Gastrocnemius medialis (tissue), 4 donors: ENCODE results near the gene YPEL2. TPM values are rescaled to one million over a fixed set of nuclear protein-coding genes. Genes with fewer than 3 reads are reported as not detected.
A peak's percentile ranks its signal among the peaks of the same experiment; 100 is the strongest.

Experiments used
- ATAC-seq, 2 donors: fragments of 150-250 bp; one replicate each; pipeline ENCODE4 v1.9.1; 2016
- DNase-seq, 2 donors: peaks; one replicate each; pipeline ENCODE4 v3.0.0-alpha.2; 2019
- H3K27ac ChIP-seq, 4 donors: fragments of 200-600 bp; sonication (generic); 1 replicate in 1 of 4; 2 replicates in 3 of 4; pipeline ENCODE4 v1.5.1; 2016 to 2018; ENCODE audit warnings: mild to moderate bottlenecking in 2 of 4, moderate library complexity in 1 of 4
- H3K27me3 ChIP-seq, 3 donors: fragments of 200-600 bp; sonication (generic) in 2 of 3; 1 replicate in 1 of 3; 2 replicates in 2 of 3; pipeline versions ENCODE4 v1.5.1 to v1.6.0; 2016 to 2019; ENCODE audit warnings: mild to moderate bottlenecking in 1 of 3, moderate library complexity in 1 of 3
- H3K36me3 ChIP-seq, 2 donors: fragments of 200-600 bp; sonication (generic) in 1 of 2; one replicate each; pipeline ENCODE4 v1.5.1; 2017 to 2018
- H3K4me1 ChIP-seq, 2 donors: fragments of 200-600 bp; sonication (generic) in 1 of 2; one replicate each; pipeline ENCODE4 v1.5.1; 2016 to 2017; ENCODE audit warnings: mild to moderate bottlenecking in 2 of 2
- H3K4me3 ChIP-seq, 4 donors: fragments of 200-600 bp; sonication (generic) in 3 of 4; 1 replicate in 1 of 4; 2 replicates in 3 of 4; pipeline ENCODE4 v1.5.1; 2016 to 2019; ENCODE audit warnings: mild to moderate bottlenecking in 2 of 4
- H3K9me3 ChIP-seq, 3 donors: fragments of 200-600 bp; sonication (generic) in 2 of 3; 1 replicate in 1 of 3; 2 replicates in 2 of 3; pipeline ENCODE4 v1.5.1; 2016 to 2019
- CTCF ChIP-seq, 5 experiments: fragments of 450-650 bp in 3 of 5; fragments of 200-600 bp in 2 of 5; sonication (generic) in 2 of 5; IDR thresholded peaks in 4 of 5; conservative IDR thresholded peaks in 1 of 5; 1 replicate in 4 of 5; 2 replicates in 1 of 5; pipeline ENCODE4 v1.5.1; 2016 to 2019; ENCODE audit warnings: antibody characterized with exemption in 5 of 5, mild to moderate bottlenecking in 3 of 5, moderate library complexity in 3 of 5
- POLR2A ChIP-seq, 2 donors: fragments of 450-650 bp; IDR thresholded peaks; one replicate each; pipeline ENCODE4 v1.6.1; 2017; ENCODE audit warnings: antibody characterized with exemption in 2 of 2, mild to moderate bottlenecking in 2 of 2, moderate library complexity in 2 of 2
- in situ Hi-C, 4 donors: fragments of 200-750 bp; cut with MboI; loops; one replicate each; pipeline versions ENCODE4 v1.15.0 to v1.8.0; 2017; ENCODE audit warnings: low sequenced_read_pairs in 4 of 4
- intact Hi-C: fragments of 100-400 bp; cut with DNase I; formaldehyde crosslinking; loops from one replicate; pipeline ENCODE4 v1.15.1; 2023; ENCODE audit warnings: low total_unique reads
- total RNA-seq, 4 donors: library from RNA; depleted of rRNA; stranded (reverse); fragments of >200 nt; gene quantifications; one replicate each; pipeline versions ENCODE4 v1.1.0 to v1.2.3, GENCODE V29; 2016

Gene YPEL2
- total RNA-seq, 4 donors from 2014 or later: 18.9 to 27.4 (median 22.2) TPM

DNA sequence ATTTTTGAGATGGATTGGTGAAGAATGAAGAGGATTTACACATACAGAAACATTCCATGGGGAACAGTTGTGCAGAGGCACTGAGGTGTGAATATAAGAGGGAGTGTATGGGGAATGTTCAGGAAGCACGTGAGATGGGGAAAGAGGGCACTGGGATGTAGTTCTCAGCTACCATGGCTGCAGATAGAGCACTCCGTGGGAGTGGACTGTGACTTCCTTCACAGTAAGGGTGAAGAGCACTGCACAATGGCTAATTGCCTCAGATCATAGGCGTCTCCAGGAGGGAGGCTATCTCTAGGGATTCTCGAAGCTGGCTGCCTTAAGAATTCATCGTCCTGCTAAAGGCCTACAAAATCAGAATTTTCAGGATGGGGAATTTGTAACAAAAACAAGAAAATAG is 7.0 kb downstream of the YPEL2 start:
- intact Hi-C loops (no loop called here), in situ Hi-C loops (no loop called here)
- peak overlapping the region; percentile 96 to 98 (median 96) for H3K27ac ChIP-seq

DNA sequence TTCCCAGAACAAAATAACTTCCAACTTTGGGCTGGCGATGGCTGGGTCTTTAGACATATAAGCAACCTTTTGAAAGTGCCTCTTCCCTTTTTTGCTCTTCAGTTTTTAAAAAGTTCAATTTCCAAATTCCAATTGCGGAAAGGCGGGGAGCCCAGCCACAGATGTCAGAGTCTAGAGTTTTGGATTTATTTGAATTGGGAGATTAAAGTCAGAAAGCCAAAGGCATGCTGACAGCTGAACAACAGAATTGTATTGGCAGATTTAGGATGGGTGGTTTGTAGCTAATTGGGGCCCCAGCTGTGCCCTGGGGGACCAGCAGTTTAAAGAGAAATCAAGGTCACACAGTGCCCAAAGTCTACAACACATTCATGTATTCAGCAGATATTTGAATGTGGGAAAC is 10.5 kb downstream of the YPEL2 start:
- DNase-seq (no peak), ATAC-seq (no peak)
- TF ChIP-seq CTCF (IDR thresholded peaks at IDR 0.05 in 4 of 5, conservative IDR thresholded peaks at IDR 0.05 in 1 of 5) (no peak), POLR2A (IDR thresholded peaks at IDR 0.05) (no peak)
- in situ Hi-C loops: no loop called here
- H3K27me3 ChIP-seq: no peaks in the 10 kb centered on the region
- peaks cover 83 to 94% of the 10 kb centered on the region in 2 donors for H3K4me1 ChIP-seq
- no peaks in the 10 kb centered on the region for H3K9me3 ChIP-seq
- H3K4me3 ChIP-seq: no peak overlapping the region
- no peaks in the 10 kb centered on the region for H3K36me3 ChIP-seq
- peak overlapping the region; percentile 37 to 97 (median 85) for H3K27ac ChIP-seq
- intact Hi-C loops: no loop called here

More for the DNA sequence above, 7.0 kb downstream of the YPEL2 start:
- H3K4me3 ChIP-seq: no peak overlapping the region
- no peaks in the 10 kb centered on the region for H3K36me3 ChIP-seq
- no peak for TF ChIP-seq CTCF (IDR thresholded peaks at IDR 0.05 in 4 of 5, conservative IDR thresholded peaks at IDR 0.05 in 1 of 5)
- no peak for TF ChIP-seq POLR2A (IDR thresholded peaks at IDR 0.05)
- peaks cover 94 to 97% of the 10 kb centered on the region in 2 donors for H3K4me1 ChIP-seq
- DNase-seq (no peak), ATAC-seq (no peak)
- no peaks in the 10 kb centered on the region for H3K9me3 ChIP-seq
- no peaks in the 10 kb centered on the region for H3K27me3 ChIP-seq

- H3K27ac ChIP-seq: peak overlapping the region; percentile 37 to 97 (median 85)
- peaks cover 79 to 95% of the 10 kb centered on the region in 2 donors for H3K4me1 ChIP-seq
- peak in 1 of 2 donors; percentile 14 for ATAC-seq
These were observed 11.3 kb downstream of the YPEL2 start for GRCh38 chr17:59342681-59343131.

DNA sequence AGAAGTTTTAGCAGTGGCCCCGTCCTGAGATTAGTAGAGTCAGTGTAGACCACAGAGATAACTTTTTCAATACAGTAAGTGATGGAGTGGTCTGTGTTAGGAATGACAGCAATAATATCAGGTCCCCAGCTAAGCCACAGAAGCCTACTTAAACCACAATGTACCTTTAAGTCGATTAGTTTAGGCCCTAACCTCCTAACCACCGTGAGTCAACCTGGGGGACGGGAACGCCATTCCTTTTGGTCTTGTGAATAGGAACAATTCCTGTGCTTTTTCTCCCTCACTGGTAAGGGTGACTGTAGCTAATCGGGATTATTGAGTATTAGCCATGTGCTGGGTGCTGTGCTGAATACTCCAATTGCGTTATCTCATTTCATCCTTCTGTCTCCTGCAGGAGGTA is 14.0 kb downstream of the YPEL2 start:
- Histone ChIP-seq H3K4me3 (no peak overlapping the region), H3K4me1 (peaks cover 72 to 89% of the 10 kb centered on the region in 2 donors), H3K27ac (peak overlapping the region; percentile 9 to 97 (median 58)), H3K27me3 (no peaks in the 10 kb centered on the region), H3K36me3 (no peaks in the 10 kb centered on the region), H3K9me3 (no peaks in the 10 kb centered on the region)
- DNase-seq: no peak
- intact Hi-C loops (no loop called here), in situ Hi-C loops (no loop called here)
- ATAC-seq: no peak
- TF ChIP-seq CTCF (IDR thresholded peaks at IDR 0.05 in 4 of 5, conservative IDR thresholded peaks at IDR 0.05 in 1 of 5) (no peak), POLR2A (IDR thresholded peaks at IDR 0.05) (no peak)

More at GRCh38 chr17:59342681-59343131, 11.3 kb downstream of the YPEL2 start:
- Histone ChIP-seq H3K4me3 (no peak overlapping the region), H3K9me3 (no peaks in the 10 kb centered on the region), H3K36me3 (no peaks in the 10 kb centered on the region), H3K27me3 (no peaks in the 10 kb centered on the region)
- no peak for TF ChIP-seq CTCF (IDR thresholded peaks at IDR 0.05 in 4 of 5, conservative IDR thresholded peaks at IDR 0.05 in 1 of 5)
- no peak for TF ChIP-seq POLR2A (IDR thresholded peaks at IDR 0.05)
- DNase-seq: no peak
- intact Hi-C loops: no loop called here
- in situ Hi-C loops: no loop called here

DNA sequence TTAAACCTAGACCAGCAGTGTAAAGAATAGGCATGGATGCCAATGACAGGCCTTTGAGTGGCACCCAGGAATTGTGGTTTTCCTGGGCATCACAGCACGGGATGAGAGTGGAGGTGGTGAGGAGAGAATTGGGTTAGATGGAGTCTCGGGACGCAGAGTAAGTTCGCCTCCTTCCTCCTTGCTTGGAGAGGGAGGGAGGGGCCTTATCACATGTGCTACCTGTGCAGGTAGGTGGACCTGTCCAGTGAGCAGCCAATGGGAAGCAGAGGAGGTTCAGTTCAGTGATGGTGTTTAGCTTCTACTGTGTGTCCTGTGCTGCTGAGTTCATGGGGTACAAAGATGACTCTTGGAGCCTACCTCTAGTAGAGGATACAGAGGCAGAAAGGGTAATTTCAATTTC is 14.9 kb downstream of the YPEL2 start:
- H3K27ac ChIP-seq: peak overlapping the region; percentile 9 to 97 (median 58)

More for the DNA sequence above, 14.9 kb downstream of the YPEL2 start:
- DNase-seq (no peak), ATAC-seq (no peak)
- Histone ChIP-seq H3K4me3 (no peak overlapping the region), H3K4me1 (peaks cover 72 to 90% of the 10 kb centered on the region in 2 donors), H3K9me3 (no peaks in the 10 kb centered on the region), H3K27me3 (no peaks in the 10 kb centered on the region), H3K36me3 (no peaks in the 10 kb centered on the region)
- TF ChIP-seq POLR2A (IDR thresholded peaks at IDR 0.05): no peak
- no peak for TF ChIP-seq CTCF (IDR thresholded peaks at IDR 0.05 in 4 of 5, conservative IDR thresholded peaks at IDR 0.05 in 1 of 5)
- intact Hi-C loops (no loop called here), in situ Hi-C loops (no loop called here)
